Breast epithelium (tissue), 3 donors: ENCODE measurements around the gene HELT.

Experiments
- POLR2A ChIP-seq: fragments of 450-650 bp; IDR thresholded peaks from one replicate; pipeline ENCODE4 v1.6.1; 2016; ENCODE audit warnings: antibody characterized with exemption, mild to moderate bottlenecking, moderate library complexity
- POLR2AphosphoS5 ChIP-seq, 3 donors: sonication (generic); formaldehyde crosslinking; IDR thresholded peaks; one replicate each; pipeline ENCODE4 v1.6.1; 2017; ENCODE audit warnings: antibody characterized with exemption in 3 of 3
- TF ChIP-seq, protein P1 (sequence below), 3 donors: fragments of 450-650 bp; IDR thresholded peaks; one replicate each; pipeline ENCODE4 v1.5.1; 2016 to 2017; ENCODE audit warnings: antibody characterized with exemption in 3 of 3, mild to moderate bottlenecking in 3 of 3, moderate library complexity in 3 of 3

DNA sequence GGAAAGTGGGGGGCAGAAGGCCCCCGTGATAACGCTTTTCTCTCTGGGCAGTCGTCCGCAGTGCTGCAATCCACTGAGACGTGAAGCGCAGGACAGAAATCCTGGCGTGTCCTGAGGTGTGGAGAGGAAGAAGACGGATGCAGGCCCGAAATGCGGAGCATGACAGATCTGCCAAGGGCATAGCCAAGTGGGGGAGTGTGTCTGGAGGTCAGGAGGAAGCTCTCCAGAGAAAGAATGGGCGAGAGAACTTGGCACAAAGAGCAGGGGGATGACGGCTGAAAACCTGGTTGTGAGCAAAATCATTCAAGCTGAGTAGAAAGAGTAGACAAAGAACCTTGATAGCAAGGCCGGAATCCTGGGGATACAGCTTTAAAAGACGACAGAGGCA is 23.7 kb upstream of the HELT start:
- TF ChIP-seq, protein P1, sequence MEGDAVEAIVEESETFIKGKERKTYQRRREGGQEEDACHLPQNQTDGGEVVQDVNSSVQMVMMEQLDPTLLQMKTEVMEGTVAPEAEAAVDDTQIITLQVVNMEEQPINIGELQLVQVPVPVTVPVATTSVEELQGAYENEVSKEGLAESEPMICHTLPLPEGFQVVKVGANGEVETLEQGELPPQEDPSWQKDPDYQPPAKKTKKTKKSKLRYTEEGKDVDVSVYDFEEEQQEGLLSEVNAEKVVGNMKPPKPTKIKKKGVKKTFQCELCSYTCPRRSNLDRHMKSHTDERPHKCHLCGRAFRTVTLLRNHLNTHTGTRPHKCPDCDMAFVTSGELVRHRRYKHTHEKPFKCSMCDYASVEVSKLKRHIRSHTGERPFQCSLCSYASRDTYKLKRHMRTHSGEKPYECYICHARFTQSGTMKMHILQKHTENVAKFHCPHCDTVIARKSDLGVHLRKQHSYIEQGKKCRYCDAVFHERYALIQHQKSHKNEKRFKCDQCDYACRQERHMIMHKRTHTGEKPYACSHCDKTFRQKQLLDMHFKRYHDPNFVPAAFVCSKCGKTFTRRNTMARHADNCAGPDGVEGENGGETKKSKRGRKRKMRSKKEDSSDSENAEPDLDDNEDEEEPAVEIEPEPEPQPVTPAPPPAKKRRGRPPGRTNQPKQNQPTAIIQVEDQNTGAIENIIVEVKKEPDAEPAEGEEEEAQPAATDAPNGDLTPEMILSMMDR (IDR thresholded peaks at IDR 0.05), result no peak
- no peak for TF ChIP-seq POLR2A
- no peak for TF ChIP-seq POLR2AphosphoS5 (IDR thresholded peaks at IDR 0.05)
